GM03348 (cell line): ENCODE measurements around the gene FRAT2.
"Not testable (repeated sequence)": the region's sequence is repeated elsewhere in the genome, so short reads cannot be mapped to it uniquely, and the experiment has no call there.

ENCODE experiments used
- DNase-seq: peaks from one replicate; pipeline ENCODE4 v3.0.0; 2012; ENCODE audit warnings: low spot score

The FRAT2 gene

DNA sequence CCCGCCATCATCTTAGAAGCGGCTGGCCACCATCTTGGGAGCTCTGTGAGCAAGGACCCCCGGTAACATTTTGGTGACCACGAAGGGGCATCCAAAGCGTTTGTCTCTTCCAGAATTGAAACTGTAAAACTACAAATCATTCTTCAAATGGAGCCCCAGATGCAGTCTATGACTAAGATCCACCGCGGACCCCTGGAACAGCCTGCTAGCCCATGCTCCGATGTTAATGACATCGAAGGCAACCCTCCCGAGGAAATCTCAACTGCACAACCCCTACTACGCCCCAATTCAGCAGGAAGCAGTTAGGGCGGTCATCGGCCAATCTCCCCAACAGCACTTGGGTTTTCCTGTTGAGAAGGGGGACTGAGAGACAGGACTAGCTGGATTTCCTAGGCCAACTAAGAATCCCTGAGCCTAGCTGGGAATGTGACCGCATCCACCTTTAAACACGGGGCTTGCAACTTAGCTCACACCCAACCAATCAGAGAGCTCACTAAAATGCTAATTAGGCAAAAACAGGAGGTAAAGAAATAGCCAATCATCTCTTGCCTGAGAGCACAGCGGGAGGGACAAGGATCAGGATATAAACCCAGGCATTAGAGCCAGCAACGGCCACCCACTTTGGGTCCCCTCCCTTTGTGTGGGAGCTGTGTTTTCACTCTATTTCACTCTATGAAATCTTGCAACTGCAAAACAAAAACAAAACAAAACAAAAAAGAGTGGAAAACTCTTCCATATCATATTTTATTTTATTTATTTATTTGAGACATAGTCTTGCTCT is 43.8 kb downstream of the FRAT2 start:
- not testable (repeated sequence) for DNase-seq

DNA sequence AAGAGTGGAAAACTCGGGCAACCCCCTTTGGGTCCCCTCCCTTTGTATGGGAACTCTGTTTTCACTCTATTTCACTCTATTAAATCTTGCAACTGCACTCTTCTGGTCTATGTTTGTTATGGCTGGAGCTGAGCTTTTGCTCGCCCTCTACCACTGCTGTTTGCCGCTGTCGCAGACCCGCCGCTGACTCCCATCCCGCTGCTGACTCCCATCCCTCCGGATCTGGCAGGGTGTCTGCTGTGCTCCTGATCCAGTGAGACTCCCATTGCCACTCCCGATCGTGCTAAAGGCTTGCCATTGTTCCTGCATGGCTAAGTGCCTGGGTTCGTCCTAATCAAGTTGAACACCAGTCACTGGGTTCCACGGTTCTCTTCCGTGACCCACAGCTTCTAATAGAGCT is 44.5 kb downstream of the FRAT2 start:
- not testable (repeated sequence) for DNase-seq
